Measurements from ENCODE around the gene ATP13A5.

GRCh38 chr3:193229851-193230420 is 148.6 kb downstream of the ATP13A5 start:
- no peak for TF ChIP-seq CTCF (conservative IDR thresholded peaks at IDR 0.05)
- no peak for TF ChIP-seq ZFX (IDR thresholded peaks at IDR 0.05)
